ENCODE measurements around the gene TNIK. TPM values are rescaled to one million over a fixed set of nuclear protein-coding genes. Genes with fewer than 3 reads are reported as not detected.

Gene TNIK
- total and polyA plus RNA-seq, 2 of the 4 experiments (the other 2 are of a cell fraction), result 3.4 to 6.3 TPM

GRCh38 chr3:171221104-171221503 is 239.1 kb downstream of the TNIK start:
- H3K9me3 ChIP-seq (ENCODE audit: control insufficient read depth, insufficient read depth, low read length), result peaks cover under 1% of the 10 kb centered on the region; the same call in 1 of the 2 replicates
- no peaks in the 10 kb centered on the region for H3K4me1 ChIP-seq (ENCODE audit: control insufficient read depth, insufficient read depth, low read length)
- no peak overlapping the region for H3K4me2 ChIP-seq (ENCODE audit: low read depth, low read length)
- intact Hi-C loops (cut with micrococcal nuclease), result no loop called here
- no peak overlapping the region for H3K9ac ChIP-seq (ENCODE audit: low read depth, low read length)
- H3K27me3 ChIP-seq (ENCODE audit: control insufficient read depth, insufficient read depth, low read length), result no peaks in the 10 kb centered on the region
- no peak overlapping the region for H2BK20ac ChIP-seq (ENCODE audit: low read depth, low read length)
- H3K14ac ChIP-seq (replicated peaks; ENCODE audit: low read depth, low read length), result no peak overlapping the region
- H4K5ac ChIP-seq (ENCODE audit: low read depth, low read length), result no peak overlapping the region
- DNase-seq, result no peak
- H2AFZ ChIP-seq (replicated peaks; ENCODE audit: low read length, poor library complexity), result no peak overlapping the region
- no peak overlapping the region for H2BK120ac ChIP-seq (ENCODE audit: low read depth, low read length)
- no peak for ATAC-seq (ENCODE audit: low read depth)
- dilution Hi-C loops (cut with HindIII; ENCODE audit: low sequenced_read_pairs, unreplicated experiment), result no loop called here
- no CpG with 5 or more reads among the region's 2 CpGs for WGBS, 2 experiments (ENCODE audit: extremely low coverage in 2 of 2, insufficient read length in 1 of 2)
- BruUV-seq (replicated peaks), result no TSS peak
- peaks cover 1% of the 10 kb centered on the region; the same call in 1 of the 2 replicates for H3K36me3 ChIP-seq (ENCODE audit: control insufficient read depth, insufficient read depth, low read length)
- no peak overlapping the region for H2AK5ac ChIP-seq (ENCODE audit: low read depth, low read length)
- no peak overlapping the region for H4K8ac ChIP-seq (ENCODE audit: low read depth in 2 of 2, low read length in 2 of 2)
- CTCF ChIA-PET, result interaction anchor here (1.1 kb wide), 1 partner anchor 11 kb away, joined by 3 read pairs; no protein-coding TSS in a partner anchor
- no peak overlapping the region for H3K4me3 ChIP-seq (ENCODE audit: insufficient read depth, low read depth, low read length)
- H3K23ac ChIP-seq (ENCODE audit: low read depth, low read length), result no peak overlapping the region
- no peak overlapping the region for H3K27ac ChIP-seq (ENCODE audit: insufficient read depth, low read length)
- H2BK5ac ChIP-seq (ENCODE audit: low read depth, low read length, poor library complexity, severe bottlenecking), result no peak overlapping the region
- H3K79me1 ChIP-seq (ENCODE audit: low read depth in 1 of 2, low read length in 2 of 2), result no peaks in the 10 kb centered on the region
- no peak overlapping the region for H3K4ac ChIP-seq (ENCODE audit: low read depth, low read length)
- H3K9me1 ChIP-seq (ENCODE audit: insufficient read depth, low read length), result no peaks in the 10 kb centered on the region
- TF ChIP-seq POLR2A (IDR thresholded peaks at IDR 0.05; ENCODE audit: low read depth, low read length), result no peak
- no peak for TF ChIP-seq ELK1 (IDR thresholded peaks at IDR 0.05; ENCODE audit: borderline replicate concordance, low read depth, low read length)
- no peak for TF ChIP-seq SMC3 (IDR thresholded peaks at IDR 0.05; ENCODE audit: low read depth, low read length)
- no peak for TF ChIP-seq CEBPB (IDR thresholded peaks at IDR 0.05; ENCODE audit: low read depth, low read length)
- no peak for TF ChIP-seq MAZ (IDR thresholded peaks at IDR 0.05; ENCODE audit: borderline replicate concordance, low read depth, low read length)
- no peak for TF ChIP-seq NFE2L2 (IDR thresholded peaks at IDR 0.05; ENCODE audit: low read depth, low read length)
- TF ChIP-seq FOS (IDR thresholded peaks at IDR 0.05; ENCODE audit: low read depth, low read length), result no peak
- TF ChIP-seq MXI1 (IDR thresholded peaks at IDR 0.05; ENCODE audit: borderline replicate concordance, low read depth, low read length), result no peak
- TF ChIP-seq RAD21 (IDR thresholded peaks at IDR 0.05; ENCODE audit: low read length), result no peak
- TF ChIP-seq USF2 (IDR thresholded peaks at IDR 0.05; ENCODE audit: low read depth, low read length), result no peak
- no peak for TF ChIP-seq CHD1 (IDR thresholded peaks at IDR 0.05; ENCODE audit: low read depth, low read length)
- no peak for TF ChIP-seq MAFK (IDR thresholded peaks at IDR 0.05; ENCODE audit: low read depth, low read length)
- no peak for TF ChIP-seq CTCF (conservative IDR thresholded peaks at IDR 0.05; ENCODE audit: low read depth, low read length)
- H4K20me1 ChIP-seq (ENCODE audit: insufficient read depth, low read length), result no peaks in the 10 kb centered on the region
- in situ Hi-C loops (cut with MboI; ENCODE audit: low sequenced_read_pairs), result no loop called here
- H4K91ac ChIP-seq (ENCODE audit: insufficient read depth, low read depth, low read length), result no peak overlapping the region
- H2AK9ac ChIP-seq (replicated peaks; ENCODE audit: low read depth, low read length, poor library complexity), result no peak overlapping the region
- POLR2A ChIA-PET (ENCODE audit: unreplicated experiment), result no interaction called here
- no peak overlapping the region for H3K56ac ChIP-seq (ENCODE audit: extremely low read depth, insufficient read depth, low read length)
- no peak overlapping the region for H2BK15ac ChIP-seq (ENCODE audit: low read depth, low read length)
- H3K18ac ChIP-seq (ENCODE audit: low read depth, low read length), result no peak overlapping the region

Data from IMR-90 (cell line).